Endothelial cell of umbilical vein (primary cell): ENCODE data around the gene SLC12A3. TPM values are rescaled to one million over a fixed set of nuclear protein-coding genes. Genes with fewer than 3 reads are reported as not detected.

Experiments
- BruUV-seq: library from RNA; stranded (reverse); fragments of 400-500 nt; replicated peaks from 2 replicates; lab custom pipeline; 2021; lab: Mats Ljungman, UMichigan
- CTCF ChIA-PET: fragments of 300-600, 350-600 bp; sonication (Branson Sonifier 250); formaldehyde crosslinking; loops from one replicate; lab custom pipeline; 2021; ENCODE audit warnings: antibody characterized with exemption, inconsistent platforms; lab: Charles Lee
- POLR2A ChIA-PET: fragments of 300-600, 350-600 bp; sonication (Branson Sonifier 250); formaldehyde crosslinking; loops from one replicate; lab custom pipeline; 2021; ENCODE audit warnings: antibody characterized with exemption, inconsistent platforms; lab: Charles Lee
- DNase-seq: peaks from one replicate; pipeline ENCODE4 v3.0.0-alpha.2; 2011; ENCODE audit warnings: low read depth, low spot score
- FAIRE-seq: peaks from 2 replicates; lab custom pipeline; 2011; peaks lifted over from hg19 to GRCh38; lab: Jason Lieb, UNC
- H2AFZ ChIP-seq: 2 replicates; pipeline ENCODE4 v1.6.0; 2012; ENCODE audit warnings: low read depth, low read length, control low read depth, inconsistent platforms
- H3K27ac ChIP-seq: 2 replicates; pipeline ENCODE4 v1.5.1; 2011; ENCODE audit warnings: low read depth, mild to moderate bottlenecking, control low read depth, low read length, moderate library complexity; ENCODE audit not compliant: insufficient read depth
- H3K27me3 ChIP-seq, 2 experiments: 2 replicates each; pipeline versions ENCODE4 v1.6.0 to v1.6.1; 2011; ENCODE audit warnings: low read length in 2 of 2, mixed read lengths in 1 of 2; ENCODE audit not compliant: control insufficient read depth in 2 of 2, insufficient read depth in 2 of 2
- H3K36me3 ChIP-seq, 2 experiments: 2 replicates in 1 of 2; 3 replicates in 1 of 2; pipeline ENCODE4 v1.5.1; 2011; ENCODE audit warnings: low read length in 2 of 2, mild to moderate bottlenecking in 1 of 2, moderate library complexity in 1 of 2; ENCODE audit not compliant: control insufficient read depth in 2 of 2, insufficient read depth in 2 of 2; ENCODE audit errors: extremely low read depth in 1 of 2
- H3K4me1 ChIP-seq: 3 replicates; pipeline ENCODE4 v1.5.1; 2011; ENCODE audit warnings: mild to moderate bottlenecking, low read length; ENCODE audit not compliant: control insufficient read depth, insufficient read depth; ENCODE audit errors: extremely low read depth
- H3K4me2 ChIP-seq: 2 replicates; pipeline ENCODE4 v1.6.1; 2011; ENCODE audit warnings: low read length, control low read depth, mixed read lengths; ENCODE audit not compliant: insufficient read depth
- H3K4me3 ChIP-seq, 3 experiments: fragments of 200-600 bp in 1 of 3; sonication (generic), shearing (Covaris generic) in 1 of 3; replicated peaks in 1 of 3; 2 replicates each; pipeline ENCODE4 v1.5.1; 2011 to 2016; ENCODE audit warnings: control low read depth in 3 of 3, low read length in 3 of 3, mild to moderate bottlenecking in 2 of 3, inconsistent platforms in 1 of 3, low read depth in 1 of 3, moderate library complexity in 1 of 3; ENCODE audit not compliant: insufficient read depth in 1 of 3
- H3K79me2 ChIP-seq: 2 replicates; pipeline ENCODE4 v1.6.0; 2012; ENCODE audit warnings: low read length, inconsistent platforms; ENCODE audit not compliant: control insufficient read depth, insufficient read depth
- H3K9ac ChIP-seq: replicated peaks from 2 replicates; pipeline ENCODE3; 2011; ENCODE audit warnings: low read length, control low read depth; ENCODE audit not compliant: insufficient read depth; ENCODE audit errors: extremely low read depth
- H3K9me1 ChIP-seq: replicated peaks from 3 replicates; pipeline ENCODE4 v1.6.0; 2011; ENCODE audit warnings: mild to moderate bottlenecking, low read length; ENCODE audit not compliant: control insufficient read depth, insufficient read depth; ENCODE audit errors: extremely low read depth
- H3K9me3 ChIP-seq: replicated peaks from 2 replicates; pipeline ENCODE4 v1.5.1; 2012; ENCODE audit warnings: low read length, inconsistent platforms; ENCODE audit not compliant: control insufficient read depth, insufficient read depth
- H4K20me1 ChIP-seq: replicated peaks from 2 replicates; pipeline ENCODE3; 2011; ENCODE audit warnings: mild to moderate bottlenecking, low read length; ENCODE audit not compliant: control insufficient read depth, insufficient read depth; ENCODE audit errors: extremely low read depth
- JUN ChIP-seq: IDR thresholded peaks from 2 replicates; pipeline ENCODE4 v1.6.1; 2011; ENCODE audit warnings: borderline replicate concordance, low read depth; ENCODE audit not compliant: insufficient read length, insufficient read depth
- POLR2AphosphoS5 ChIP-seq: IDR thresholded peaks from 2 replicates; pipeline ENCODE4 v1.6.1; 2012; ENCODE audit warnings: low read depth, mild to moderate bottlenecking, control low read depth, low read length, moderate library complexity; ENCODE audit not compliant: insufficient read depth
- dilution Hi-C: fragments of 300-500 bp; cut with MboI; formaldehyde crosslinking; loops from one replicate; pipeline ENCODE4 v1.15.0; 2019; ENCODE audit warnings: low sequenced_read_pairs; ENCODE audit not compliant: extremely low pct_ligation_motif_present
- intact Hi-C: fragments of 100-400 bp; cut with micrococcal nuclease; formaldehyde crosslinking; loops from one replicate; pipeline ENCODE4 v1.10.0; 2022
- polyA plus RNA-seq, 4 experiments: library from polyadenylated mRNA; depleted of rRNA in 3 of 4; stranded (reverse) in 3 of 4; unstranded in 1 of 4; fragments of >200 nt; gene quantifications; 2 replicates each; pipeline versions ENCODE4 v1.2.1 to v1.2.3, GENCODE V29; 2011 to 2012; ENCODE audit warnings: missing spikeins in 1 of 4
- total RNA-seq: library from RNA; stranded (reverse); gene quantifications from 2 replicates; pipeline ENCODE4 v1.2.3, GENCODE V29; 2021
- TF ChIP-seq, protein P1 (sequence below), 2 donors: IDR thresholded peaks; 1 replicate in 1 of 2; 2 replicates in 1 of 2; pipeline ENCODE4 v1.5.1; 2011; ENCODE audit warnings: low read length in 2 of 2, mild to moderate bottlenecking in 2 of 2, moderate library complexity in 2 of 2, control low read depth in 1 of 2, inconsistent platforms in 1 of 2, low read depth in 1 of 2; ENCODE audit not compliant: insufficient read depth in 1 of 2; ENCODE audit errors: extremely low read depth in 1 of 2

The SLC12A3 gene
- total and polyA plus RNA-seq, 2 donors (not counting 3 experiments of a cell fraction or from before 2014, with no cell fraction given) = not detected

DNA sequence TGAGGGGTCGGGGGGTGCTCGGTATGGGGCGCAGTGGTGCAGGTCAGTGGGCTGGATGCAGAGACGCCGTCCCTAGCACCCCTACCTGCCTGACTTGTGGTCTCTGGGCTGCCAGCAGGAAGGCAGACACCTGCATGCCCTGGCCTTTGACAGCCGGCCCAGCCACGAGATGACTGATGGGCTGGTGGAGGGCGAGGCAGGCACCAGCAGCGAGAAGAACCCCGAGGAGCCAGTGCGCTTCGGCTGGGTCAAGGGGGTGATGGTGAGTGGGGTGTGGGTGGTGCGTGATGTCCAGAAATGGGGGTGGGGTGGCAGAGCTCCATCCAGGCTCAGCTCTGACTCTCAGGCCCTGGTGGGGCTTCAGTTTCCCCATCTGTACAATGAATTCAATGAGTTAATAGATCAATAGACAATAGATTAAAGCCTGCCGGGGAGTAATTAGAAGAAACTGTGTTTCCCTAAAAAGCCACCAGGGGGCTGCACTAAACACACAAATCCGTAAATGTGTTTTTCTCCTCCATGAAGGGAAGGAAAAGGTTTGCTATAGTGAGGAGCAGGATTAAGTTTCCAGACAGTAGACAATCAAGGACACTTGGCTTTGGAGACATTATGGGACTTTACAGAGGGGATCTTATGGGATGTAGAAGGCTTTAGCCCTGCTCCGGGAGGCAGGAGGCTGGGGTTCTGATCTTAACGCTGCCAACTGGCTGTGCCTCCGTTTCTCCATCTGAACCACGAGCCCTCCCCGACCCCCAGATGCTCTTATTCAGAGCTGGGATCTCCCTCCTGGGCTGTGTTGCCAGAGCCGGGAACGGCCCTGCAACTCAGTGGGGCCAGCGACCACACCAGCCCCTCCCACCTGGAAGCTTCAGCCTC is 2.2 kb downstream of the SLC12A3 start:
- DNase-seq = peak; percentile 57
- BruUV-seq = no TSS peak

More for the DNA sequence above, 2.2 kb downstream of the SLC12A3 start:
- ChIA-PET CTCF (interaction anchor here (0.7 to 3.0 kb wide), 10 partner anchors 13 to 555 kb away, joined by 3 to 19 read pairs (median 6); no protein-coding TSS in a partner anchor), POLR2A (no interaction called here)
- Histone ChIP-seq H3K4me1 (no peaks in the 10 kb centered on the region), H3K27ac (no peak overlapping the region), H4K20me1 (no peaks in the 10 kb centered on the region), H3K4me2 (no peak overlapping the region), H2AFZ (peak overlapping the region; percentile 62), H3K9me1 (no peaks in the 10 kb centered on the region), H3K27me3 (no peaks in the 10 kb centered on the region), H3K79me2 (no peaks in the 10 kb centered on the region), H3K9ac (no peak overlapping the region), H3K4me3 (no peak overlapping the region), H3K36me3 (no peaks in the 10 kb centered on the region), H3K9me3 (no peaks in the 10 kb centered on the region)
- intact Hi-C loops (loop anchor here (1.0 to 5.0 kb wide), 5 partner anchors 65 to 301 kb away; partner anchors contain the start of gene HERPUD1), dilution Hi-C loops (no loop called here)
- peak; percentile 87 for FAIRE-seq
- TF ChIP-seq JUN (no peak), POLR2AphosphoS5 (no peak)
- TF ChIP-seq, protein P1, sequence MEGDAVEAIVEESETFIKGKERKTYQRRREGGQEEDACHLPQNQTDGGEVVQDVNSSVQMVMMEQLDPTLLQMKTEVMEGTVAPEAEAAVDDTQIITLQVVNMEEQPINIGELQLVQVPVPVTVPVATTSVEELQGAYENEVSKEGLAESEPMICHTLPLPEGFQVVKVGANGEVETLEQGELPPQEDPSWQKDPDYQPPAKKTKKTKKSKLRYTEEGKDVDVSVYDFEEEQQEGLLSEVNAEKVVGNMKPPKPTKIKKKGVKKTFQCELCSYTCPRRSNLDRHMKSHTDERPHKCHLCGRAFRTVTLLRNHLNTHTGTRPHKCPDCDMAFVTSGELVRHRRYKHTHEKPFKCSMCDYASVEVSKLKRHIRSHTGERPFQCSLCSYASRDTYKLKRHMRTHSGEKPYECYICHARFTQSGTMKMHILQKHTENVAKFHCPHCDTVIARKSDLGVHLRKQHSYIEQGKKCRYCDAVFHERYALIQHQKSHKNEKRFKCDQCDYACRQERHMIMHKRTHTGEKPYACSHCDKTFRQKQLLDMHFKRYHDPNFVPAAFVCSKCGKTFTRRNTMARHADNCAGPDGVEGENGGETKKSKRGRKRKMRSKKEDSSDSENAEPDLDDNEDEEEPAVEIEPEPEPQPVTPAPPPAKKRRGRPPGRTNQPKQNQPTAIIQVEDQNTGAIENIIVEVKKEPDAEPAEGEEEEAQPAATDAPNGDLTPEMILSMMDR (IDR thresholded peaks at IDR 0.05; ENCODE audit: extremely low read depth in 1 of 2, insufficient read depth in 1 of 2, low read depth in 1 of 2, low read length in 2 of 2) = peak; percentile 55 to 56
